Lower leg skin (tissue), 4 donors: ENCODE data around the gene VAV3. TPM values are rescaled to one million over a fixed set of nuclear protein-coding genes. Genes with fewer than 3 reads are reported as not detected.
A peak's percentile ranks its signal among the peaks of the same experiment; 100 is the strongest.

Experiments used
- DNase-seq, 2 donors: peaks; one replicate each; pipeline ENCODE4 v3.0.0-alpha.2; 2019; ENCODE audit warnings: low spot score in 2 of 2
- H3K4me3 ChIP-seq: fragments of 200-600 bp; sonication (generic); 2 replicates; pipeline ENCODE4 v1.5.1; 2017; ENCODE audit warnings: mild to moderate bottlenecking, low read depth; ENCODE audit not compliant: poor library complexity, severe bottlenecking
- POLR2A ChIP-seq, 2 donors: fragments of 450-650 bp; IDR thresholded peaks; one replicate each; pipeline ENCODE4 v1.6.1; 2016 to 2017; ENCODE audit warnings: antibody characterized with exemption in 2 of 2, mild to moderate bottlenecking in 1 of 2, moderate library complexity in 1 of 2
- WGBS, 2 donors: methylation state at CpG; one replicate each; pipeline ENCODE4 v1.1.5; 2018; 5-methylcytosine and 5-hydroxymethylcytosine counted together
- intact Hi-C: fragments of 100-400 bp; cut with DNase I; formaldehyde crosslinking; loops from one replicate; pipeline ENCODE4 v1.15.0; 2023; ENCODE audit warnings: low total_unique reads
- total RNA-seq, 4 donors: library from RNA; depleted of rRNA; stranded (reverse); fragments of >200 nt; gene quantifications; one replicate each; pipeline ENCODE4 v1.1.0, GENCODE V29; 2016
- TF ChIP-seq, protein P1 (sequence below), 3 donors: fragments of 450-650 bp; IDR thresholded peaks; one replicate each; pipeline ENCODE4 v1.5.1; 2016; ENCODE audit warnings: antibody characterized with exemption in 3 of 3, mild to moderate bottlenecking in 3 of 3, moderate library complexity in 2 of 3

VAV3 gene
- total RNA-seq, 4 donors from 2014 or later: 102 to 200 (median 147) TPM

- intact Hi-C loops: no loop called here
- H3K4me3 ChIP-seq: no peak overlapping the region
- DNase-seq: no peak
- 89 to 93% methylated on average over 3 of the region's 3 CpGs for WGBS, 2 donors
- TF ChIP-seq, protein P1, sequence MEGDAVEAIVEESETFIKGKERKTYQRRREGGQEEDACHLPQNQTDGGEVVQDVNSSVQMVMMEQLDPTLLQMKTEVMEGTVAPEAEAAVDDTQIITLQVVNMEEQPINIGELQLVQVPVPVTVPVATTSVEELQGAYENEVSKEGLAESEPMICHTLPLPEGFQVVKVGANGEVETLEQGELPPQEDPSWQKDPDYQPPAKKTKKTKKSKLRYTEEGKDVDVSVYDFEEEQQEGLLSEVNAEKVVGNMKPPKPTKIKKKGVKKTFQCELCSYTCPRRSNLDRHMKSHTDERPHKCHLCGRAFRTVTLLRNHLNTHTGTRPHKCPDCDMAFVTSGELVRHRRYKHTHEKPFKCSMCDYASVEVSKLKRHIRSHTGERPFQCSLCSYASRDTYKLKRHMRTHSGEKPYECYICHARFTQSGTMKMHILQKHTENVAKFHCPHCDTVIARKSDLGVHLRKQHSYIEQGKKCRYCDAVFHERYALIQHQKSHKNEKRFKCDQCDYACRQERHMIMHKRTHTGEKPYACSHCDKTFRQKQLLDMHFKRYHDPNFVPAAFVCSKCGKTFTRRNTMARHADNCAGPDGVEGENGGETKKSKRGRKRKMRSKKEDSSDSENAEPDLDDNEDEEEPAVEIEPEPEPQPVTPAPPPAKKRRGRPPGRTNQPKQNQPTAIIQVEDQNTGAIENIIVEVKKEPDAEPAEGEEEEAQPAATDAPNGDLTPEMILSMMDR (IDR thresholded peaks at IDR 0.05): no peak
- no peak for TF ChIP-seq POLR2A (IDR thresholded peaks at IDR 0.05)
These were observed 389.8 kb downstream of the VAV3 start for GRCh38 chr1:107575226-107575625.

- H3K4me3 ChIP-seq: no peak overlapping the region
- DNase-seq: no peak
- no peak for TF ChIP-seq POLR2A (IDR thresholded peaks at IDR 0.05)
- WGBS, 2 donors: 71 to 77% methylated on average over 6 of the region's 6 CpGs
- intact Hi-C loops: no loop called here
These were observed 390.9 kb downstream of the VAV3 start for GRCh38 chr1:107574044-107574443.

GRCh38 chr1:107572674-107573211 lies 392.2 kb downstream of the VAV3 start:
- TF ChIP-seq, protein P1 (IDR thresholded peaks at IDR 0.05): no peak
- no peak for TF ChIP-seq POLR2A (IDR thresholded peaks at IDR 0.05)
- peak in 1 of 2 donors; percentile 38 for DNase-seq
- intact Hi-C loops: no loop called here
- H3K4me3 ChIP-seq: no peak overlapping the region
- WGBS, 2 donors: 25 to 30% methylated on average over 3 of the region's 3 CpGs

DNA sequence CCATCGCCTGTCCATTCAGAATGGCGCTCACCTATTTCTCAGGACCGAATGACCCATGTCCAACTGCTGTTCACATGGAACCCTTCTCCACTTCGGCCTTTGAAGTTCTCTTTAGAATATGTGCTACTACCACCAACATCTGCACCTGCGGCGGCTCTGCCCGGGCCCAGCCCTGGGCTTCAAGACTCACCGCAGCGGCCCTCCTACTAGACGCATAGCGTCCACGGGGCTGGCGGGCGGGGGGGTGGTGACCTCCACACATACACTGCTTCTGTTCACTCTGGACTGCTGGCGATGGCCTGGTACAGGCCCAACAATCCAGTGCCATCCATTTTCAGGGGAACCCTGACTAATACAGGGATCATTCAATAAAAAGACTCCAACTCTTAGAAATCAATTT lies 394.2 kb downstream of the VAV3 start:
- 98% methylated on average over 15 of the region's 15 CpGs for WGBS, 2 donors
- no peak overlapping the region for H3K4me3 ChIP-seq
- no peak for DNase-seq
- no peak for TF ChIP-seq POLR2A (IDR thresholded peaks at IDR 0.05)
- TF ChIP-seq, protein P1 (IDR thresholded peaks at IDR 0.05): no peak
- intact Hi-C loops: no loop called here

DNA sequence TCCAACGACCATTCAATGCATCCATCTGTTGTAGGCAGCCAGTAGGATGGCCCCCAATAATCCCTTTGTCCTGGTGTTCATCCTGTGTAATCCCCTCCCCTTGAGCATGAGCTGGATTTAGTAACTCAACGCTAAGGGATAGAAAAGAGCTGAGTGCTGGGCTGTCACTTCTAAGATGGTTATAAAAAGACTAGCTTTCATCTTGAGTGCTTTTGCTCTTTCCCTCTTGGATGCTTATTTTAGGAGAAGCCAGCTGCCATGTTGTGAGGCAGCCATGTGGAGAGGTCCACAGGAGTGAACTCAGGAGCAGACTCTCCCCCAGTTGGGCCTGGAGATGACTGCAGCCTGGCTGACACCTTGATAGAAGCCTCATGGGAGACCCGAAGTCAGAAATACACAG lies 401.5 kb downstream of the VAV3 start:
- intact Hi-C loops: no loop called here
- no peak overlapping the region for H3K4me3 ChIP-seq
- WGBS, 2 donors: 75 to 82% methylated on average over 3 of the region's 3 CpGs
- no peak for DNase-seq
- TF ChIP-seq, protein P1 (IDR thresholded peaks at IDR 0.05): no peak
- no peak for TF ChIP-seq POLR2A (IDR thresholded peaks at IDR 0.05)

DNA sequence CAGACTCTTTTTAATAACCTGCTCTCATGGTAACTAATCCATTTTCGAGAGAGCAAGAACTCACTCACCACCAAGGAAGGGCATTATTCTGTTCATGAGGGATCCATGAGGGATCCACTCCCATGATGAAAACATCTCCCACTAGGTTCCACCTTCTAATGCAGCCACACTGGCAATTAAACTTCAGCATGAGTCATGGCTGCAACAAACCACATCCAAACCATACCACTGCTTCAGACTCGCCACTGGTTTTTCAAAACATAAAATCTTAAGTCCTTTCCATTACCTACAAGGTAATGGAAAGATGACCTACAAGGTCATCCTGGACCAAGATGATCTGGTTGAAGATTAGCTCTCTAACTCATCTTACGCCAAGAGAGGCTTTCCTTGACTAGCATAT lies 405.1 kb downstream of the VAV3 start:
- no peak for TF ChIP-seq POLR2A (IDR thresholded peaks at IDR 0.05)
- TF ChIP-seq, protein P1 (IDR thresholded peaks at IDR 0.05): no peak
- intact Hi-C loops: no loop called here
- WGBS, 2 donors: 85 to 90% methylated on average over 3 of the region's 3 CpGs

More for the DNA sequence above, 405.1 kb downstream of the VAV3 start:
- no peak overlapping the region for H3K4me3 ChIP-seq
- DNase-seq: no peak
